ENCODE results near the gene SUPT3H. TPM values are rescaled to one million over a fixed set of nuclear protein-coding genes. Genes with fewer than 3 reads are reported as not detected.

Gene SUPT3H
- total and polyA plus RNA-seq, 2 of the 8 experiments (the other 6 are each of a cell fraction or from before 2014, with no cell fraction given) = 18.8 to 23.0 TPM

- no peak for FAIRE-seq
- no peaks in the 10 kb centered on the region for H3K4me1 ChIP-seq (replicated peaks in 1 of 4; ENCODE audit: control insufficient read depth in 3 of 4, insufficient read depth in 4 of 4, low read length in 3 of 4)
These were observed 260.9 kb downstream of the SUPT3H start for GRCh38 chr6:45116714-45117410.

More at GRCh38 chr6:45116714-45117410, 260.9 kb downstream of the SUPT3H start:
- Histone ChIP-seq H3K79me1 (ENCODE audit: low read depth, low read length) (no peaks in the 10 kb centered on the region), H2BK120ac (replicated peaks; ENCODE audit: low read depth, low read length) (no peak overlapping the region), H4K20me1 (replicated peaks in 1 of 2; ENCODE audit: control insufficient read depth in 1 of 2, insufficient read depth in 2 of 2, low read length in 2 of 2) (no peaks in the 10 kb centered on the region), H2BK12ac (ENCODE audit: low read depth, low read length) (no peak overlapping the region), H3K9me3 (ENCODE audit: insufficient read depth in 2 of 2, low read depth in 1 of 2, low read length in 1 of 2) (no peaks in the 10 kb centered on the region), H4K91ac (replicated peaks; ENCODE audit: insufficient read length, low read length) (no peak overlapping the region), H3K36me3 (ENCODE audit: control insufficient read depth in 2 of 4, insufficient read depth in 4 of 4, low read length in 3 of 4) (no peaks in the 10 kb centered on the region), H3K14ac (ENCODE audit: insufficient read length) (no peak overlapping the region), H3K27ac (ENCODE audit: low read depth, low read length) (no peak overlapping the region), H2BK15ac (ENCODE audit: low read length) (no peak overlapping the region), H3K18ac (ENCODE audit: extremely low read depth, low read length) (no peak overlapping the region), H3K4ac (replicated peaks; ENCODE audit: insufficient read length, low read depth, low read length) (no peak overlapping the region), H4K8ac (ENCODE audit: extremely low read depth, insufficient read depth, low read length) (no peak overlapping the region), H3K4me3 (ENCODE audit: extremely low read depth in 1 of 4, insufficient read depth in 2 of 4, low read depth in 3 of 4, low read length in 4 of 4) (no peak overlapping the region), H3K27me3 (replicated peaks in 1 of 4; ENCODE audit: control insufficient read depth in 3 of 4, extremely low read depth in 1 of 4, insufficient read depth in 3 of 4, low read length in 3 of 4) (no peaks in the 10 kb centered on the region), H3K23ac (ENCODE audit: insufficient read length) (no peak overlapping the region), H3K9ac (replicated peaks in 1 of 4; ENCODE audit: extremely low read depth in 1 of 4, low read depth in 3 of 4, low read length in 3 of 4) (no peak overlapping the region), H3K4me2 (ENCODE audit: insufficient read depth in 1 of 2, low read depth in 2 of 2, low read length in 2 of 2) (no peak overlapping the region), H4K5ac (ENCODE audit: insufficient read length, low read depth, low read length) (no peak overlapping the region), H3K23me2 (ENCODE audit: low read depth, low read length) (no peaks in the 10 kb centered on the region), H2BK20ac (ENCODE audit: low read length) (no peak overlapping the region), H3K79me2 (ENCODE audit: control insufficient read depth in 1 of 2, insufficient read depth in 2 of 2, low read length in 2 of 2) (no peaks in the 10 kb centered on the region), H2BK5ac (ENCODE audit: low read depth, low read length) (no peak overlapping the region), H3K56ac (replicated peaks; ENCODE audit: insufficient read length, low read depth, low read length) (no peak overlapping the region), H2AK5ac (ENCODE audit: low read depth, low read length) (no peak overlapping the region), H2AFZ (ENCODE audit: low read length) (no peak overlapping the region)
- CTCF ChIA-PET (ENCODE audit: partially characterized antibody) = interaction anchor here (0.6 to 1.3 kb wide), 2 partner anchors 455 to 682 kb away, joined by 3 to 4 read pairs; no protein-coding TSS in a partner anchor
- TF ChIP-seq TBP (IDR thresholded peaks at IDR 0.05; ENCODE audit: low read depth, low read length) (no peak), SIX5 (IDR thresholded peaks at IDR 0.05; ENCODE audit: low read depth, low read length) (no peak), JUN (IDR thresholded peaks at IDR 0.05; ENCODE audit: low read depth, low read length) (no peak), NANOG (IDR thresholded peaks at IDR 0.05; ENCODE audit: insufficient read depth, low read depth, low read length, poor library complexity, severe bottlenecking) (no peak), CREB1 (IDR thresholded peaks at IDR 0.05) (no peak), SRF (IDR thresholded peaks at IDR 0.05; ENCODE audit: low read depth, low read length) (no peak), PHF8 (conservative IDR thresholded peaks at IDR 0.05; ENCODE audit: low read depth, low read length) (no peak), ZNF274 (IDR thresholded peaks at IDR 0.05; ENCODE audit: borderline replicate concordance, extremely low read depth, low read length) (no peak), CHD2 (IDR thresholded peaks at IDR 0.05; ENCODE audit: low read length) (no peak), KDM4A (IDR thresholded peaks at IDR 0.05; ENCODE audit: low read depth, low read length, severe bottlenecking) (no peak), EGR1 (IDR thresholded peaks at IDR 0.05; ENCODE audit: borderline replicate concordance, low read depth, low read length) (no peak)
- TF ChIP-seq, protein P1, sequence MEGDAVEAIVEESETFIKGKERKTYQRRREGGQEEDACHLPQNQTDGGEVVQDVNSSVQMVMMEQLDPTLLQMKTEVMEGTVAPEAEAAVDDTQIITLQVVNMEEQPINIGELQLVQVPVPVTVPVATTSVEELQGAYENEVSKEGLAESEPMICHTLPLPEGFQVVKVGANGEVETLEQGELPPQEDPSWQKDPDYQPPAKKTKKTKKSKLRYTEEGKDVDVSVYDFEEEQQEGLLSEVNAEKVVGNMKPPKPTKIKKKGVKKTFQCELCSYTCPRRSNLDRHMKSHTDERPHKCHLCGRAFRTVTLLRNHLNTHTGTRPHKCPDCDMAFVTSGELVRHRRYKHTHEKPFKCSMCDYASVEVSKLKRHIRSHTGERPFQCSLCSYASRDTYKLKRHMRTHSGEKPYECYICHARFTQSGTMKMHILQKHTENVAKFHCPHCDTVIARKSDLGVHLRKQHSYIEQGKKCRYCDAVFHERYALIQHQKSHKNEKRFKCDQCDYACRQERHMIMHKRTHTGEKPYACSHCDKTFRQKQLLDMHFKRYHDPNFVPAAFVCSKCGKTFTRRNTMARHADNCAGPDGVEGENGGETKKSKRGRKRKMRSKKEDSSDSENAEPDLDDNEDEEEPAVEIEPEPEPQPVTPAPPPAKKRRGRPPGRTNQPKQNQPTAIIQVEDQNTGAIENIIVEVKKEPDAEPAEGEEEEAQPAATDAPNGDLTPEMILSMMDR (IDR thresholded peaks at IDR 0.05; ENCODE audit: control extremely low read depth in 1 of 3, insufficient read depth in 1 of 3, low read depth in 1 of 3, low read length in 3 of 3) = no peak
- no peak for DNase-seq (ENCODE audit: low read depth in 1 of 2, low spot score in 2 of 2)
- POLR2A ChIA-PET (ENCODE audit: partially characterized antibody) = no interaction called here
